ENCODE results near the gene CBX3.
"Not testable (repeated sequence)": the region's sequence is repeated elsewhere in the genome, so short reads cannot be mapped to it uniquely, and the experiment has no call there.

Gene CBX3

DNA sequence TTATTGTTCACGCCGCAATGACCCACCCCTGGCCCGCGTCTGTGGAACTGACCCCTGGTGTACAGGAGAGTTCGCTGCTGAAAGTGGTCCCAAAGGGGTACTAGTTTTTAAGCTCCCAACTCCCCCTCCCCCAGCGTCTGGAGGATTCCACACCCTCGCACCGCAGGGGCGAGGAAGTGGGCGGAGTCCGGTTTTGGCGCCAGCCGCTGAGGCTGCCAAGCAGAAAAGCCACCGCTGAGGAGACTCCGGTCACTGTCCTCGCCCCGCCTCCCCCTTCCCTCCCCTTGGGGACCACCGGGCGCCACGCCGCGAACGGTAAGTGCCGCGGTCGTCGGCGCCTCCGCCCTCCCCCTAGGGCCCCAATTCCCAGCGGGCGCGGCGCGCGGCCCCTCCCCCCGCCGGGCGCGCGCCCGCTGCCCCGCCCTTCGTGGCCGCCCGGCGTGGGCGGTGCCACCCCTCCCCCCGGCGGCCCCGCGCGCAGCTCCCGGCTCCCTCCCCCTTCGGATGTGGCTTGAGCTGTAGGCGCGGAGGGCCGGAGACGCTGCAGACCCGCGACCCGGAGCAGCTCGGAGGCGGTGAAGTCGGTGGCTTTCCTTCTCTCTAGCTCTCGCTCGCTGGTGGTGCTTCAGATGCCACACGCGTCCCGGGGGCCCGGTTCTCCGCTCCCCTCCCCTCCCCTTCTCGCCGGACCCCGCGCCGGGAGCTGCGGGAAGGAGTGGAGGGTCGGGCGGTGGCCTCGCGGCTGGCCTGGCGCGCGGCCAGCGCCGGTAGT is at the start of gene CBX3:
Gene CBX3, plus strand, starts transcription at position 499 of the 772 bp plus-strand sequence. CDS start 1,254 bp downstream, outside the sequence.
- DNase-seq (ENCODE audit: low read depth): peak; percentile 82

DNA sequence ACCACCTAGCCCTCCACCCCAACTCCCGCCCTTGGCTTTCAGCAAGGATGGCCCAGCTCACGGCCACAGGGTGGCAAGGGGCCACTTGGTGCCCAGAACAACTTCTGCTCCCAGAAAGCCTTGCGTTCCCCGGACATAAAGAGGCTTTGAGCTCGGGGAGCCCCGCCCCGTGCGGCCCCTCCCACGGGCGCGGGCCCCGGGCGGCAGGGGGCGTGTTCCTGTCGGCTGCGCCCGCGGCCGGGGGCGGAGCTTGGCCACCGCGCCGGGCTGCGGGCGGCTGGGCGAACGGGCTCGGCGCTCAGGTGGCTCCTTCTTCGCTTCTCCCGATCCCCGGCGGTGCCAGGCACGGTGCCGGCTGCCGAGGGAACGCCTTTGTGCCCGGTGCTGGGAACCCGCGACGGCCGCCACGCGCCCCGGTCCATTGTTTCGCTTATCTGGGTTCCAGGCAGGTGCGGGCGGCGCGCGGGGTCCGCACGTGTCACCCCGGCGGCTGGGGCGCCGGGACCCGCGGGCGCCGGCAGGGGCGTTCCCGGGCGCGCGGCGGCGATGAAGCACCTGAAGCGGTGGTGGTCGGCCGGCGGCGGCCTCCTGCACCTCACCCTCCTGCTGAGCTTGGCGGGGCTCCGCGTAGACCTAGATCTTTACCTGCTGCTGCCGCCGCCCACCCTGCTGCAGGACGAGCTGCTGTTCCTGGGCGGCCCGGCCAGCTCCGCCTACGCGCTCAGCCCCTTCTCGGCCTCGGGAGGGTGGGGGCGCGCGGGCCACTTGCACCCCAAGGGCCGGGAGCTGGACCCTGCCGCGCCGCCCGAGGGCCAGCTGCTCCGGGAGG is 49.4 kb upstream of the CBX3 start, which contains the start of gene NFE2L3:
Gene NFE2L3, plus strand, starts transcription at position 246 of the 829 bp plus-strand sequence. Its CDS starts 301 bp downstream, at position 547.
- DNase-seq (ENCODE audit: low read depth): peak; percentile 26

DNA sequence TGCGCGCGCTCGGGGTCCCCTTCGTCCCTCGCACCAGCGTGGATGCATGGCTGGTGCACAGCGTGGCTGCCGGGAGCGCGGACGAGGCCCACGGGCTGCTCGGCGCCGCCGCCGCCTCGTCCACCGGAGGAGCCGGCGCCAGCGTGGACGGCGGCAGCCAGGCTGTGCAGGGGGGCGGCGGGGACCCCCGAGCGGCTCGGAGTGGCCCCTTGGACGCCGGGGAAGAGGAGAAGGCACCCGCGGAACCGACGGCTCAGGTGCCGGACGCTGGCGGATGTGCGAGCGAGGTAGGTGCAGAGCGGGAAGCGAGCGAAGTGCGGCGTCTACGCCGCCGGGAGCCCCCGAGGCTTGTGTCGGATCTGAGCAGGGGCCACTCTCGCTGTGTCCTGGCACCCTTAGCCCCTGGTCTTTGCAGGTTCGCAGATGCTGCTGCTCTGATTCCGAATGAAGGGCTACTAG is 48.7 kb upstream of the CBX3 start:
- not testable (repeated sequence) for DNase-seq (ENCODE audit: low read depth)

- no peak for DNase-seq (ENCODE audit: low read depth)
Measured at GRCh38 chr7:26153241-26153822, 48.2 kb upstream of the CBX3 start.

DNA sequence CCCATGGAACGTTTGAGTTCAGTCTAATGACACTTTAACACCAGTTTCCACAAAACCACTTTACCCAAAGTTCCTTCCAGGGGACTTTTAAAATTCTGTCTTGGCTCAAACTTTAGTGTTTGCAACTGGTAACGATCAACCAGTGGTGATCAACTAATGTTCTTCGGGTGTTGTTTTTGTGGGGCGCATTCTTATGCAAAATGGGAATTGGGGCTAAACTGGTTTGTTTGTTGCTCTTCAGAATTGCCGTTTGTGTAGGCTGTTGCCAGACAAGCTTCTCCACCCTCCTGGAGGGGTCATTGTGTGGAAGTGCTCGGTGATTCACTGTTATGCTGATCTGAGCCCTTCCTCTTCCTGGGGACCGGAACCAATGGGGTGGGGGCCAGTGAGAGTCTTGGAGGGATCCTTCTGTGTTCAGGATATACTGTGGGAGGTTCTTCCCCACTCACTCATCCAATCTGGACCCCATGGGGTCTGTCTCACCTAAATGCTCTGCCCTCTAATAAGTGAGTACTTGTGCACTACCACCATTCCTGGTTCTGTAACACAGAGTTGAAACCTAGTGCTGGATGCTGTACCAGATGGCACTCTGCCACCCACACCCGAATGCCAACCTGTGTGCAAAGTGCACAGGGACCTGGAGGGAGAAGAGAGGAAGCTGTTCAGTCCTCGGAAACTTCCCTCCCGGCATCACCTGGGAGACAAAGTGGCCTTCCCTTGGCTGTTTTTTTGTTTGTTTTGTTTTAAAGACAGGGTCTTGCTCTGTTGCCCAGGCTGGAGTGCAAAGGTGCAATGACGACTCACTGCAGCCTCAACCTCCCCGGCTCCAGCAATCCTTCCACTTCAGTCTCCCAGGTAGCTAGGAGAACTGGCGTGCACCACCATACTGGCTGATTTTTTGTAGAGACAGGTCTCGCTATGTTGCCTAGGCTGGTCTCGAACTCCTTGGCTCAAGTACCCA is 47.4 kb upstream of the CBX3 start:
- DNase-seq (ENCODE audit: low read depth): no peak

DNA sequence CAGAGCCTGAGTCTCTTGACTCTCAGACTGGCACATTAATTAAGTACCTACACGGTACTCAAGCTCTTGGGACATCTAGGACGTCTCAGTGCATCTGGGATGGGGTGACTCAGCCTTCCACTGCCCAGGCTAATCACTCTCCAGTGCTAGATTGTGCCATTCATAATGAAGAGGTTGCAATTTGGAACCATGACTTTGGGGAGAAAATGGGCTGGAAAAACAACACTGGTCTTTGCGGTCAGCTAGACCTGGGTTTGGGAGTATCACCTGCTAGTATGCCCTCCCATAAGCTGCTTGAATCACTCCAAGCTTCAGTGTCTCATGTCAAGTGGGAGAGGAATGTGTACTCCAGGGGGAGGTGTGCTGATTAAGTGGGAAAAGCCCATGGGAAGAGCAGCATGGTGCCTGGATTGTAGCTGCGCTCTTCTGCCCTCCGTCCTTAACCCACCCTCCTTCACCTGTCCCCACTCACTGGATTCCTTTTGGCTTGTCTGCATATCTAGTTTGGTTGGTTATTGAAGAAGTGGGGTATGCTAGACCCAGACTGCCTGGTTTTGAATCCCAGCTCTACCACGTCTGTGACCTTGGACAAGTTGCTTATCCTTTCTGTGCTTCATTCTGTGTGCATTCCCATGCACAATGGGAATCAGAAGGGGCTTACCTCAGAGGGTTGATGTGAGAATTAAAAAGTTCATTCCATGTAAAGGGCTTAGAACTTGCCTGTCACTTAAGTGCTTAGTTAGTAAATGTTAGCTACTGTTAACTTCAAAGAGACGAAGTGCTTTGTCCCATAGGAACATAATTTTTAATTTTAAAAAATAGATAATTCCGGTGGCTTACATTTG is 45.8 kb upstream of the CBX3 start:
- no peak for DNase-seq (ENCODE audit: low read depth)

DNA sequence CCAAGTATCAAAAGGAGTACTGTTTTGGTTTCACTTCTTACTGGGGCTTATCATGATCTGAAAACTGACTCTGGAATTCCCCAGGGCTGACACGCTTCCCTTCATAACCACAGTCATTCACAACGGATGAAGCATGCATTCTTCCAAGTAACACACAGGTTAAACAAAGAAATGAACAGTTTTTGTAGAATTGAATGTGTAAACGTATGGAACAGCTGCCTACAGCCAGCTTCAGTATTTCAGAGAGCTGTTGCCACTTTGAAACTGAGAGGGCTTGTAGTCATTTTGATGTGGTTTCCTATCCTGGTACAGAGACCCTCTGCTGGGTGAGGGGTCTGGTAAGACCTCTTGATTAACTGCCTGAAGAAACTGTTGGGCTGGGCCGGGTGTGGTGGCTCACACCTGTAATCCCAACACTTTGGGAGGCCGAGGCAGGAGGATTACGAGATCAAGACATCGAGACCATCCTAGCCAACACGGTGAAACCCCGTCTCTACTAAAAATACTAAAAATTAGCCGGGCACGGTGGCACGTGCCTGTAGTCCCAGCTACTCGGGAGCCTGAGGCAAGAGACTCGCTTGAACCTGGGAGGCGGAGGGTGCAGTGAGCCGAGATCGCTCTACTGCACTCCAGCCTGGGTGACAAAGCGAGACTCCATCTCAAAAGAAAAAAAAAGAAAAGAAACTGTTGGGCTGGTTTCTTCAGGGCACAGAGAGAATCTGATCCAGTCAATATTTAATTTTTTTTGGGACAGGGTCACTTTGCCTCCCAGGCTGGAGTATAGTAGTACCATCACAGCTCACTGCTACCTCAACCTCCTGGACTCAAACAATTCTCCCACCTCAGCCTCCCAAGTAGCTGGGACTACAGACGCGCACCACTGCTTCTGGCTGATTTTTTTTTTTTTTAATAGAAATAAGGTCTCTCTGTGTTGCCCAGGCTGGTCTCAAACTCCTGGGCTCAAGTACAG is 44.8 kb upstream of the CBX3 start:
- DNase-seq (ENCODE audit: low read depth): peak; percentile 51

- no peak for DNase-seq (ENCODE audit: low read depth)
Measured at GRCh38 chr7:26157520-26158105, 43.9 kb upstream of the CBX3 start.

DNA sequence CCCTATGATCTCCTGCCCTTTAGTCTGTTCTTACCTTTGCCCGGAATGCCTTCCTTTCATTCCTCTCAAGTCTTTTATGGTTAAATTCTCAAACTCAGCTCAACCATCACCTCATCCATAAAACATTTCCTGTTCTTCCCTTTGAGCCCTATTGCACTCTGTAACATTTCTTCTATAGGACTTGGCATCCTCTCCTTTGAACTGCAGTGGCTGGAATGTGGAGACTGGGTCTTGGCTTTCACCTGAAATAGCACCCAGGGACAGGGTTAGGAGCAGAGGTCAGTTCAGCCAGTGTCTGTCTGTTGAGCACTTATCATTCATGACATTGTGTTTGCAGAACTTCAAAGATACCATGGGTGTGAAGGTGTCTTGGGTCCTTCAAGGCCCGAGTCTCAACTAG is 42.3 kb upstream of the CBX3 start:
- no peak for DNase-seq (ENCODE audit: low read depth)

DNA sequence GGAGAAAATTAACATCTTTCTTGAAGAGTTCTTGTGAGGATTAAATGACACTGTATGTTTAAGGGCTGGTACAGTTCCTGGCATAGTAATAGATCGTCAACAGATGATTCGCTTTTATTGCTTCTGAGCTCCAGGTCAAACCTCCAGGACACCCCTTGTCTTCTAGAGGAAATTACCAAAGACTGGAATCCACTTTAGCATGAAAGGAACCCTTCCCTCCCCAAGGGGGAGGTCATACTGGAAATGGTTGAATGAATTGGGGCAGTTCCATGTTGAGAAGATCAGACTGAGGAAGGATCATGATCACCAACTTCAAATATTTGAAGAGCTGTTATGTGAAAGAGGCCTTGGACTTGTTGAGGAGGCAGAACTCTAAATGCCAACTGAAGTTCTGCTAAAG is 40.6 kb upstream of the CBX3 start:
- DNase-seq (ENCODE audit: low read depth): no peak

DNA sequence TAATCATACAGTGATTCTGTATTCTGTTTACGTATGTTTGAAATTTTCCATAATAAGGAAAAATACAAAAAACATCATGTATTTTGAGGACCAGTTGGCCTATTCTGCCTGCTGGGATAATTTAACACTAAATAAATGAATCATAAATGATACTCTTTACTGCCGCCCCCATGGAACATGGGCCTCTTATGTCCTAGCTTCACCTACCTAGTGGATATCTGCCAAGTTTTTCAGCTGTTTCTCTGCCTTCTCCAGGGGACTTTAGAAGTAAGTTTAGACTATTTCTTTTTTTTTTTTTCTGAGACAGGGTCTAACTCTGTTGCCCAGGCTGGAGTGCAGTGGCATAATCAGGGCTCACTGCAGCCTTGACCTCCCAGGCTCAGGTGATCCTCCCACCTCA is 39.1 kb upstream of the CBX3 start:
- DNase-seq (ENCODE audit: low read depth): no peak

DNA sequence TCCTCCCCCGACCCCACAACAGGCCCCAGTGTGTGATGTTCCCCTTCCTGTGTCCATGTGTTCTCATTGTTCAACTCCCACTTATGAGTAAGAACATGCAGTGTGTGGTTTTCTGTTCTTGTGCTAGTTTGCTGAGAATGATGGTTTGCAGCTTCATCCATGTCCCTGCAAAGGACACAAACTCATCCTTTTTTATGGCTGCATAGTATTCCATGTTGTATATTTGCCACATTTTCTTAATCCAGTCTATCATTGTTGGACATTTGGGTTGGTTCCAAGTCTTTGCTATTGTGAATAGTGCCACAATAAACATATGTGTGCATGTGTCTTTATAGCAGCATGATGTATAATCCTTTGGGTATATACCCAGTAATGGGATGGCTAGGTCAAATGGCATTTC is 37.7 kb upstream of the CBX3 start:
- not testable (repeated sequence) for DNase-seq (ENCODE audit: low read depth)

DNA sequence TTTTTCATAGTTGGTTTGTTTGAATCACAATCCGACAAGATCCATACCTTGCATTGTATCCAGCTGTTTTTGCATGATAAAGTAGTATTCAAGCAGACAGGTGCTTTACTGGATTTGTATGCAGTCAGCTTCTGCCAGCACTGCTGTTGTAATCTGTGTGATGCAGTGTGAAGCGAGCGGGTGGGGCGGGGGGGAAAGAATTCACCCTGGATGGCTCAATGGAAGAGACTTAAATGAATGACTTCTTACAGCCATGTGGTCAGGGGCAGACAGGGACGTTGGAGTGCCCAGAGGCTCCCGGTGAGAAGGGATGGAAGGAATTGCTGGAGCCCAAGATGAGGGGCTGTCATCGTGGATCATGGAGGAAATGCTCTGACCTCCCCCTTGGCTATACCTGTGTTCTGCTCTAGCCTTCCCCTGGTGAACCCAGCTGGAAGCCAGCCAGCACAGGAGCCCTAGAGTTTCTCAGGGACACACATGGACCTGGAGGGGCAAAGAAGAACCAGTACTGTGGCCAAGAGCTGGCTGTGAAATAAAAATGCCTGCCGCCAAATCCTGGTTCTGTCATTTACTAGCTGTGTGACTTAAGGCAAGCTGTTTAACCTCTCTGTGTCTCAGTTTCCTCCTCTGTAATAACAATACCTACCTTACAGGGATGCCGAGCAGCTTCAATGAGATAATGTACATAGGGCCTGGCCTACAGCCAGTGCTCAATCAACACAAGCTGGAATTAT is 35.4 kb upstream of the CBX3 start:
- no peak for DNase-seq (ENCODE audit: low read depth)

DNA sequence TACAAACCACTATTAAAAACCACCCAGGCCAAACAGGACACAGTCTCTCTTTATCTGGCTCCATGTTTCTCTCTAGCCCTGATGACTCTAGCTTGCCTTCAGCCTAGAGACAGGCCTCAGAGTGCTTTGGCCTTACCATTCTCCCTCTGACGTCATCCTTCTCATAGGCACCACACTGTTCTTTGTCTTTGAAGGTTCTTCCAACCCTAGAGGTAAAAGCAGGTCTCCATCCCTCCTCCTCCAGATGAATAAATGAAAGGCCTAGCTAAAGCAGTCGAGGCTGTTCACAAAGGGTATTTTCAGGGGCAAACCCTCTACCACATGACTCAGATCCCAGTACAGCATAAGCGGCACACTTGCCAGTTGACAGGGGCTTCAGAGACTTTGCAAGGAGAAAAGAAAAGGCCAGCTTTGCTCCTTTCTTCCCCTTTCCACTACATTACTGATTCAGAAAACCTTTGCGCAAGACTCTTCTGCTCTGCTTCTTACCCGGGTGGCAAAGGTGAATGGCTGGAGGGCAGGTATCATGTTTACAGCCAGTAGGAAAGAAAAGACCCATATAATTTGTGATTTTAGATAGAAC is 34.8 kb upstream of the CBX3 start:
- no peak for DNase-seq (ENCODE audit: low read depth)

GRCh38 chr7:26167303-26167934 is 34.1 kb upstream of the CBX3 start:
- no peak for DNase-seq (ENCODE audit: low read depth)

GRCh38 chr7:26168458-26169023 is 33.0 kb upstream of the CBX3 start:
- DNase-seq (ENCODE audit: low read depth): no peak

- DNase-seq (ENCODE audit: low read depth): no peak
Measured at GRCh38 chr7:26169271-26169670, 32.3 kb upstream of the CBX3 start.
